ENCODE data around the gene CSNK1G1. TPM values are rescaled to one million over a fixed set of nuclear protein-coding genes. Genes with fewer than 3 reads are reported as not detected.

The CSNK1G1 gene
- total RNA-seq, 1 donor from 2014 or later = 12.8 TPM

DNA sequence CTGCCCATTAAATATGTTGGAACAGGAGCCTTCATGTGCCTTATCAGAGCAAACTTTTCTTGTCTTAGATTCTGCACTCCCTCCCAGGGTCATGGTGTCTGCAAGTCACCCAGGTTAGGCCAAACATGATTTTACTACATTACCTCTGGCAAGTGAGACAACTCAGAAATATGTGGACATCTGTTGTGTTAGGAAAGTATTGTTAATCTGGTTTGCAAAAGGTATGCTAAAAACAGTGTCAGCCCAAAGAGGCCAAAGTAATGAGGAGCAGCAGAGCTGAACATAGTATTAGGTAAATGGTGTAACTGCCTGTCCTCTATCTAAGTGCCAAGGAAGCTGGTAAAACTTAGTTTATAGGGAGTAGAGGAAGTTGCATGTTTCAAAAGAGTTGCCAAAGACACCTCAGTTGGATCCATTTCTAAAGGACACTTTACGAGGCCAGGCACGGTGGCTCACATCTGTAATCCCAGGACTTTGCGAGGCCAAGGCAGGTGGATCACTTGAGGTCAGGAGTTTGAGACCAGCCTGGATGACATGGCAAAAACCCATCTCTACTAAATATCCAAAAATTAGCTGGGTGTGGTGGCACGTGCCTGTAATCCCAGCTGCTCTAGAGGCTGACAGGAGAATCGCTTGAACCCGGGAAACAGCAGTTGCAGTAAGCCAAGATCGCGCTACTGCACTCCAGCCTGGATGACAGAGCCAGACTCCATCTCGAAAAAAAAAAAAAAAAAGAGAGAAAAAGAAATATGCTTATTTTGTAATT, 170.6 kb downstream of the CSNK1G1 start:
- Histone ChIP-seq H3K36me3 (no peaks in the 10 kb centered on the region), H3K27ac (no peak overlapping the region), H3K9me3 (no peaks in the 10 kb centered on the region), H3K4me1 (no peaks in the 10 kb centered on the region), H3K4me3 (no peak overlapping the region), H3K27me3 (no peaks in the 10 kb centered on the region)
- TF ChIP-seq, protein P1, sequence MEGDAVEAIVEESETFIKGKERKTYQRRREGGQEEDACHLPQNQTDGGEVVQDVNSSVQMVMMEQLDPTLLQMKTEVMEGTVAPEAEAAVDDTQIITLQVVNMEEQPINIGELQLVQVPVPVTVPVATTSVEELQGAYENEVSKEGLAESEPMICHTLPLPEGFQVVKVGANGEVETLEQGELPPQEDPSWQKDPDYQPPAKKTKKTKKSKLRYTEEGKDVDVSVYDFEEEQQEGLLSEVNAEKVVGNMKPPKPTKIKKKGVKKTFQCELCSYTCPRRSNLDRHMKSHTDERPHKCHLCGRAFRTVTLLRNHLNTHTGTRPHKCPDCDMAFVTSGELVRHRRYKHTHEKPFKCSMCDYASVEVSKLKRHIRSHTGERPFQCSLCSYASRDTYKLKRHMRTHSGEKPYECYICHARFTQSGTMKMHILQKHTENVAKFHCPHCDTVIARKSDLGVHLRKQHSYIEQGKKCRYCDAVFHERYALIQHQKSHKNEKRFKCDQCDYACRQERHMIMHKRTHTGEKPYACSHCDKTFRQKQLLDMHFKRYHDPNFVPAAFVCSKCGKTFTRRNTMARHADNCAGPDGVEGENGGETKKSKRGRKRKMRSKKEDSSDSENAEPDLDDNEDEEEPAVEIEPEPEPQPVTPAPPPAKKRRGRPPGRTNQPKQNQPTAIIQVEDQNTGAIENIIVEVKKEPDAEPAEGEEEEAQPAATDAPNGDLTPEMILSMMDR (IDR thresholded peaks at IDR 0.05) = no peak
- no peak for TF ChIP-seq POLR2A (IDR thresholded peaks at IDR 0.05)
- TF ChIP-seq POLR2AphosphoS5 (IDR thresholded peaks at IDR 0.05; ENCODE audit: insufficient read depth in 1 of 2, low read depth in 1 of 2) = no peak
- intact Hi-C loops (cut with DNase I) = no loop called here
- no peak for DNase-seq (ENCODE audit: extremely low spot score in 2 of 2)

DNA sequence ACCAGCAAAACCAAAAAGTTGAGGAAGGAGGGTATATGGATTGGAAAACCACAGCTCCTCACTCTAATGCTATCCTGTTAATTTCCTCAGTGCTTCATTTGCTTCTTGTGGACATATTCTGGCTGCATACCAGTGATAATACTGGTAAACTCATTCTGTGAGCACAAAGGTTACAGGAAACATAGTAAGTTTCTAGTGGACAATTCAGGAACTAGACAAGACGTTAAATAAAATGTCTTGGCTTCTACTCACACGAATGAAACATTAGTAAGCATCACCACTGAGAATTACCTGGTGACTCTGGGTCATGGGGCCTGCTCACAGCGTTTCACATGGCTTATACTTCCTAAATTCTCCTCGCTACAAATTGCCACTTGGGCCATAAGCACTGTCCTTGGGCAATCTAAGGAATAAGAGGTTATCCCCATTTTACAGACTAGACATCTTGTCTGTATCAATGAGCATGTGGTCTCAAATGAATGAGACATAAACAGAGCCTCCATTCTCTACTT, 173.1 kb downstream of the CSNK1G1 start:
- no peaks in the 10 kb centered on the region for H3K27me3 ChIP-seq
- H3K9me3 ChIP-seq = no peaks in the 10 kb centered on the region
- H3K4me1 ChIP-seq = no peaks in the 10 kb centered on the region
- peaks cover 0 to 12% of the 10 kb centered on the region in 2 donors for H3K36me3 ChIP-seq
- no peak for TF ChIP-seq POLR2AphosphoS5 (IDR thresholded peaks at IDR 0.05; ENCODE audit: insufficient read depth in 1 of 2, low read depth in 1 of 2)
- no peak for TF ChIP-seq POLR2A (IDR thresholded peaks at IDR 0.05)
- TF ChIP-seq, protein P1 (IDR thresholded peaks at IDR 0.05) = no peak
- no peak overlapping the region for H3K27ac ChIP-seq
- no peak overlapping the region for H3K4me3 ChIP-seq
- intact Hi-C loops (cut with DNase I) = no loop called here
- no peak for DNase-seq (ENCODE audit: extremely low spot score in 2 of 2)

DNA sequence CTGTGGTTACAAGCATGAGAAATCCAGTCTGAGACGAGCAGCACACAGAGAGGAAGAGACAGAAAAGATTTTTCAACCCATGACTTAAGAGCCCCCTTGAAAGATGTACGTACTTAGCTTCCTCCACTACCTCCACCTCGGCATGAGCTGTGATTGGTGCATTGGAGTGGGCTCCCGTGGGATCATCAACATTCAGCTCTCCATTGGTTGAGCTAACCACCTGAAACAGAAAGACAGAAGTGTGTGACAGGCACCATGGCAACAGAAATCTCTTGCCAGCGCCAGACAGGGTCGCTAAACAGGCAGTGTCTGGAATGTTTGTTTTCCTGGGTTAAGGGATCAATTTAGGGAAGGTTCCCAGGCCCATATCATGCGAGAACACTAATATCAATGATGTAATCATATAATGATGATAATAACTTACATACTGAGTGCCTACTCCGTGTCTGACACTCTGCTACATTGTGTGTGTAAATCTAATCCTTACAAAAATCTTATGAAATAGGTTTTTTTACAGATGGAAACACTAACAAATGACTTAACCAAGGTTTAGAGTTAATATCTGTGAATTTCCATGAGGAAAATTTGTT, 175.6 kb downstream of the CSNK1G1 start:
- intact Hi-C loops (cut with DNase I) = no loop called here
- Histone ChIP-seq H3K4me1 (no peaks in the 10 kb centered on the region), H3K9me3 (no peaks in the 10 kb centered on the region), H3K27ac (no peak overlapping the region), H3K36me3 (peaks cover 0 to 15% of the 10 kb centered on the region in 2 donors), H3K4me3 (no peak overlapping the region), H3K27me3 (no peaks in the 10 kb centered on the region)
- TF ChIP-seq POLR2A (IDR thresholded peaks at IDR 0.05) (no peak), POLR2AphosphoS5 (IDR thresholded peaks at IDR 0.05; ENCODE audit: insufficient read depth in 1 of 2, low read depth in 1 of 2) (no peak)
- TF ChIP-seq, protein P1 (IDR thresholded peaks at IDR 0.05) = no peak
- DNase-seq (ENCODE audit: extremely low spot score in 2 of 2) = no peak

DNA sequence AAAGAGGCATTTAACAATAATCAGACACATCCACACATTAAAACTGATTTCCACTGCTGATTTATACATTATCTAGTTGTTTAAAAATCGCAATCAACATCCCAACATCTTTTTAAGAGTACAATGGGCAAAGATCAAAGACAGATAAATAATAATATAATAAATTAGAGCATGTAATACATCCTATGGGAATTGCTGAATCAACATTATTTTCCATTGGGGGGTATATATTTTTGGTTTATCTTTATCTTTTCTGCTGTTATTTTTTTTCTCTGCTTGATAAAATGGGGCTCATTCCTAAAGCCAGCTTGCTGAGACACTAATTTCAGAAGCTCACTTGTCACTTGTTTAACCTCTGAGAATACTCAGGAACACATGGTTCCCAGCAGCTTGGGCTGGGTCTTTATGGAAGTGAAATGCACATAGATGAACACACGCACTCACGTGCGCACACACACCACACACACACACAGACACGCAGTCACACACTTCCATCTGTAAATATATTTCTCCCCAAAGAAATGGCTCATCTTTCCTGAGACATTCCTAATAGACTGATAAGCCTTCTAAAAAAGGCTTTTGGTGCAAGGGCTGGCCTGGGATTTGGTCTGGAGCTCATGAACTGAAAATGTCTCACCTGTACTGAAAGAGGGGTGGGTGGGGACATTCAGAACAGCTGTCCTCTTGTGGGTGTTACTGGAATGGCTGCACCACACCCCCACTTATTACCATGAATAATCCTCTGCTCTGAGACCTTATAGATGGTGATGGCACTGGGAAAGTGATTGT, 189.7 kb downstream of the CSNK1G1 start:
- Histone ChIP-seq H3K27me3 (no peaks in the 10 kb centered on the region), H3K4me3 (no peak overlapping the region), H3K36me3 (peaks cover 0 to 5% of the 10 kb centered on the region in 2 donors), H3K27ac (no peak overlapping the region), H3K9me3 (no peaks in the 10 kb centered on the region), H3K4me1 (peaks cover 11% of the 10 kb centered on the region)
- TF ChIP-seq POLR2A (IDR thresholded peaks at IDR 0.05) (no peak), POLR2AphosphoS5 (IDR thresholded peaks at IDR 0.05; ENCODE audit: insufficient read depth in 1 of 2, low read depth in 1 of 2) (no peak)
- TF ChIP-seq, protein P1 (IDR thresholded peaks at IDR 0.05) = no peak
- intact Hi-C loops (cut with DNase I) = loop anchor here (10.0 kb wide), 1 partner anchor 189 kb away; the partner anchor contains the start of gene CSNK1G1
- DNase-seq (ENCODE audit: extremely low spot score in 2 of 2) = no peak
